Eye (tissue), 1 donor: ENCODE measurements around the gene CHST11.
A peak's percentile ranks its signal among the peaks of the same experiment; 100 is the strongest.

Experiments
- DNase-seq: peaks from one replicate; pipeline ENCODE4 v3.0.0-alpha.2; 2015

The CHST11 gene

GRCh38 chr12:104484079-104484478 lies 27.3 kb downstream of the CHST11 start:
- no peak for DNase-seq

GRCh38 chr12:104485651-104486362 lies 29.1 kb downstream of the CHST11 start:
- no peak for DNase-seq

DNA sequence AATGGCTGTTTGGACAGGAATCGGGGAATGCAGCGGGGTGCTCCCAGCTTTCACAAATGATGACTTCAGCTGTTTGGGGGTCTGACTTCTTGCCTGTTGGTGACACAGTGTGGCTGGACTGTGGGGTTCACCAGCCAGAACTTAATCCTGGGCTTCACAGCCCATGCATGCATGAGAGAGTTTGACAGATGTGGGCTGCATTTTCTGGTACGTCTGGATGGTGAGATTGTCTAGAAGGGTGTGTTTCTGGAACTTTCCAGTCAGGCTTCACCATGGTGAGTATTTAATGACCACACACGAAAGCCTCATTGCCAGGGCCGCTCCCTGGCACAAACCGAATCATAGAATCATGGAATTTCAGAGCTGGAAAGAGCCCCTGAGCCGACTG lies 29.6 kb downstream of the CHST11 start:
- no peak for DNase-seq

GRCh38 chr12:104486943-104487819 lies 30.4 kb downstream of the CHST11 start:
- no peak for DNase-seq

- no peak for DNase-seq
Measured at GRCh38 chr12:104488374-104488773, 31.6 kb downstream of the CHST11 start.

DNA sequence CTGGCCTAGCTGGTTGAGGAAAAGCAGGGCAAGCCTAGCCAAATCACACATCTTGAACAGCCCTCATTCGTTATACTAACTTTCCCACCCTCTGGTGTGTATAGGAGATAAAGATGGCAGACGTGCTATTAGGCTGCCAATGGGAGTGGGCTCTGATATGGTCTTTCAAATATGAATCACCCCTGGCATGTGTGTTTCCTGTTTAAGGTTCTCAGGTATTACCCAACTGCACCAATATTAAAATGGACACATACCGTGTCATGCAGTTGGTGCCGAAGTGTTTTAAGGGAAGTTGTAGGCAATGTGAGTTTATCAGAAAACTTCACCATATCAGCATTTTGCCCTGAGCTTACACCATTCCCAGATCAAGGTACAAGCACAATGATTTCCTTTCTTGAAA lies 33.4 kb downstream of the CHST11 start:
- DNase-seq, result no peak

- DNase-seq, result no peak
Measured at GRCh38 chr12:104490850-104491249, 34.1 kb downstream of the CHST11 start.

DNA sequence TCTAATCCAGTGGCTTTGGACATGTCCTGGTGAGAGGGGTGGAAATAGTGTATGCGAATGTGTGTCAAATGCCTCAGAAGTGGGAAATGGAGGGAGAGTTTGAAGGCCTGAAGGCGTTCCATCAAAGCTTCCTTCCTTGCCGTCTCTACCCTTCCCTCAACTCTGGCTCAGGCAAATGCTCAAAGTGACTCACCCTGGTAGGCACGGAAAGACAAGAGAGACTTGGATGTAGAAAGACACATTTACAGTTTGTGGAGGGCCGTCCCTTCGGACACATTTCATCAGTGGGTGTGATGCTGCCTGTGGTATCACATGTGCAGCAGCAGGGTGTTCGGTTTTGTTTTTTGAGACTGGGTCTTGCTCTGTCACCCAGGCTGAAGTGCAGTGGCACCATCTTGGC lies 36.7 kb downstream of the CHST11 start:
- DNase-seq, result no peak

GRCh38 chr12:104494137-104494792 lies 37.5 kb downstream of the CHST11 start:
- no peak for DNase-seq

GRCh38 chr12:104494793-104495158 lies 38.0 kb downstream of the CHST11 start:
- DNase-seq, result no peak

DNA sequence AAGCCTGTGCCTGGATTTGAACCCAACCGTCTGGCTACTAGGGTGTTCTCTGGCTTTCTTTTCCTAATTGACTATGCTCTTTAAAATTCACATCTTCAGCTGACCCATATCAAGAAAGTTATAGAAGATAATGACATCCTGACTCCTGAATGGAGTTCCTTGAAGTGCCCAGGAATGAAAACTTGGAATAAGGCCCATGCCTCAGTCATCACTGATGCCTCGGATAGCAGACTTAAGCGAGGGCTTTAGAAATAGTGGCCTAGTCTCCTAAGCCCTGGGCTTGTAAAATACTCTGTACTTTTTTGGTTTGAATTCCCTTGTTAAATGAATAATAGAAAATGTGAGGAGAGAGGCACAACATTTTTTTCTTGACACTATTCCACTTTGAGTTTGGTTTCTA lies 39.0 kb downstream of the CHST11 start:
- no peak for DNase-seq

DNA sequence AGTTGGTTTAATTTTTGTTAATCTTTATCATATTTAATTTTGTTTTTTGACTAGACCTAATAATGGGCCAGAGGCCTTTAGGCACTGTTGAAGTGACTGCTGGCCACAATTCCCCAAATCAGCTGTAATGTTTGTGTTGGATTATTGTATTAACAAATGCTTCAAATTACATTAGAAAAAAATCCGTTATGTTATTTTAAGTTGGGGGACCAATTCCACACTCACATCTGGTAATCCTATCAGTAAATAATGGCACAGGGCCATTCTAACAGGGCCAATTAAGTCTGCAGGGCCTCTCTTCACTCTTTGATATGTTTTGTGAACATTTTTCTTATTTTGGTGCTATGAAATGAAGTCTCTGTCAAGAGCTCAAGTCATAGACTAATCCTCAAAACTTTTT lies 39.6 kb downstream of the CHST11 start:
- DNase-seq, result peak; percentile 67

DNA sequence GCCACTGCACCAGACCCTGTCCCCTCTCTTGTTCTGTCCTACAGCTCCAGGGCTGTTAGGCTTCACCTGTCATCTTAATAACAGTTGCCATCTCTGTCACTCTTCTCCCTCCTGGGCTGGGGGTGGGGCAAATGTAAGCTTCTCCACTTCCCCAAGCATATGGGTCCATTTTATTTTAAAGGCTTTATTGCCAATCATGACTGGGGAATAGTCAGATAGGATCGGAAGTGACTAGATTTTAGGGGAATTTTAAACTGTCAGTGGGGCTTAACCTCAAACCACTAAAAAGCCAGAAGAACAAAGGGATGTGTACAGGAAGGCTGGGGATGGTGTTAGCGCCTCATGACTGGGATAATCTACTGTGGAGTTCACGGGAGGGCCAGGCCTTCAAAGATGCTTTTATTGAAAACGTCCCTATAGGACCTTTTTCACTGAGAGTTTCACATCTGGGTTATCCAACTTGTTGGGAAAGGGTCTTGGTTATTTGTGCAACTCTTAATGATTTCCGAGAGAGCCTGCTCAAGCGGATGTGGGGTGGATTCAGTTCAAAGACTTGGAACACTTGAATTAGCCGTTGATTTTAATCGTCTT lies 41.6 kb downstream of the CHST11 start:
- peak; percentile 71 for DNase-seq

- DNase-seq, result no peak
Measured at GRCh38 chr12:104499668-104500332, 43.1 kb downstream of the CHST11 start.

- no peak for DNase-seq
Measured at GRCh38 chr12:104501115-104501514, 44.4 kb downstream of the CHST11 start.

GRCh38 chr12:104501660-104502059 lies 44.9 kb downstream of the CHST11 start:
- no peak for DNase-seq

- DNase-seq, result no peak
Measured at GRCh38 chr12:104502217-104502616, 45.5 kb downstream of the CHST11 start.

DNA sequence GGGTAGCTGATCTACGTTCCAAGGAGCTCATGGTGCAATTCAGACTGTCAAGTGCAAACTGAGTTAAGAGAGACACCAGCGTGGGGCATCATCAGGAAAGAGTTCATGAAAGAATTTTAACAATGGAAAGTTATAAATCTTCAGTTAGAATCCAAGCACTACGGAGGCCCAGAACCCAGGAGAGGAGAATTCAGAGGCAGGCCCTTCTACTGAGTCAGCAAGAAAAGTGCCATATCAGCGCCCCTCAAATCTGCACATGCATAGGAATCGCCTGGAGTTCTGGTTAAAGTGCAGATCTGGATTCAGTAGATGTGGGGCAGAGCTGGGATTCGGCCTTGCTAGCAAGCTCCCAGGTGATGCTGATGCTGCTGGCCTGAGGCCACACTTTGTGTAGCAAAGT lies 45.9 kb downstream of the CHST11 start:
- DNase-seq, result no peak

DNA sequence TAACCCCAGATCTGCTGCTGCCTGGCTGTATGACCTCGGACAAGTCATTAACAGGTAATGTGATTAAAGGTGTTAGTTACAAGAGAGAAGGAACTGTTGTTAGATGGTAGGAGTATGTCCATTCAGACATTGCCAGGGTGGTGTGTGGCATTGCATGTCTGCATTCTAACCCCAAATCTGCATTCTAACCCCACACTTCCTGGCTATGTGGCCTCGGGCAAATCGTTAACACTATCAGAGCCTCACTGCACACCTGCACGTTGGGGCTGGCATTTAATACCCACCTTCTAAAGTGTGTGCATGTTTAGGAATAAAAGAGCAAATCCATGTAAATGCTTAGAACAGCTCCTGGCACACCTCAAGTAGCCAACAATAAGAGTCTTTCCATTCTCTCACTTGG lies 46.4 kb downstream of the CHST11 start:
- DNase-seq, result no peak

DNA sequence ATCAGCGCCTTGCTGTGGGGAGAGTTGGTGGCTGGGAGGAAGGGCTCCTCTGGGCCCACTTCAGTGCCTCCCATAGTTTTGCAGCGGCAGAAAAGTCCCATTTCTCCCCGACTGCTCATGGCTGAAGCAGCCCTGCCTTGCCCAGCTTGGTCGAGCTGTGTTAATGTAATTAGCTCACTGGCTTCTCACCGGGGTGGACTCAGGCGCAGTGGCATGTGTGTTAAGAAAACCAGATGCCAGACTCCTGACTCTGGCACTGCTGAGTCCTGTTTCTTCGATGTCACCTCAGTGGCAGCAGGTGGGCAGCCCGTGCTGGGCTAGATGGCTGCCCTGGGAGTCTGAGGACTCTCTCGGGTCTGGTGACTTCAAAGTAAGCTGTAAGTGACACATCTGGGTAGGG lies 47.4 kb downstream of the CHST11 start:
- no peak for DNase-seq

- DNase-seq, result no peak
Measured at GRCh38 chr12:104505095-104505818, 48.5 kb downstream of the CHST11 start.
